ENCODE measurements around the gene KCNJ10. TPM values are rescaled to one million over a fixed set of nuclear protein-coding genes. Genes with fewer than 3 reads are reported as not detected.

Gene KCNJ10
- total and polyA plus RNA-seq, 8 donors, result 0.27 to 0.72 (median 0.56) TPM; not detected in 1

GRCh38 chr1:159992161-159992560, 77.8 kb downstream of the KCNJ10 start:
- H3K4me3 ChIP-seq, result no peak overlapping the region
- H3K9me3 ChIP-seq, result no peaks in the 10 kb centered on the region
- H3K4me1 ChIP-seq, result no peaks in the 10 kb centered on the region
- intact Hi-C loops (cut with DNase I), result no loop called here
- TF ChIP-seq, protein P1, sequence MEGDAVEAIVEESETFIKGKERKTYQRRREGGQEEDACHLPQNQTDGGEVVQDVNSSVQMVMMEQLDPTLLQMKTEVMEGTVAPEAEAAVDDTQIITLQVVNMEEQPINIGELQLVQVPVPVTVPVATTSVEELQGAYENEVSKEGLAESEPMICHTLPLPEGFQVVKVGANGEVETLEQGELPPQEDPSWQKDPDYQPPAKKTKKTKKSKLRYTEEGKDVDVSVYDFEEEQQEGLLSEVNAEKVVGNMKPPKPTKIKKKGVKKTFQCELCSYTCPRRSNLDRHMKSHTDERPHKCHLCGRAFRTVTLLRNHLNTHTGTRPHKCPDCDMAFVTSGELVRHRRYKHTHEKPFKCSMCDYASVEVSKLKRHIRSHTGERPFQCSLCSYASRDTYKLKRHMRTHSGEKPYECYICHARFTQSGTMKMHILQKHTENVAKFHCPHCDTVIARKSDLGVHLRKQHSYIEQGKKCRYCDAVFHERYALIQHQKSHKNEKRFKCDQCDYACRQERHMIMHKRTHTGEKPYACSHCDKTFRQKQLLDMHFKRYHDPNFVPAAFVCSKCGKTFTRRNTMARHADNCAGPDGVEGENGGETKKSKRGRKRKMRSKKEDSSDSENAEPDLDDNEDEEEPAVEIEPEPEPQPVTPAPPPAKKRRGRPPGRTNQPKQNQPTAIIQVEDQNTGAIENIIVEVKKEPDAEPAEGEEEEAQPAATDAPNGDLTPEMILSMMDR (IDR thresholded peaks at IDR 0.05), result no peak
- ATAC-seq (peak; percentile 18), DNase-seq (no peak)
- H3K27ac ChIP-seq, result peak overlapping the region in 1 of 2 donors; percentile 31
- peaks cover 0 to 6% of the 10 kb centered on the region in 2 donors for H3K27me3 ChIP-seq
- no peaks in the 10 kb centered on the region for H3K36me3 ChIP-seq

DNA sequence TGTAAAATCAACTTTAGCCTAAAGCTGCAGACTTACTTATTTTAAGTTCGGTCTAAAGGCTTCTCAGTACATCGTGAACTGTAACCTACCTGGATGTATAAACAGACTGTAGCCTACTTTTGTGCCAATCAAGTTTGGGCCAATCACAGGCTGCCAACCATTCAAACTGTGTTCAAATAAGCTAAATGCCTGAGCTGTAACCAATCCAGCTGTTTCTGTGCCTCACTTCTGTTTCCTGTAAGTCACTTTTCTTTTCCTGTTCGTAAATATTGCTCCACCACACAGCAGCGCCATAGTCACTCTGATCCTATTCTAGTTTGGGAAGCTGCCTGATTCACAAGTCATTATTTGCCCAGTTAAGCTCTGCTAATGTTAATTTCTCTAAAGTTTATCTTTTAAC, 78.4 kb downstream of the KCNJ10 start:
- no peak for DNase-seq
- intact Hi-C loops (cut with DNase I), result no loop called here
- no peaks in the 10 kb centered on the region for H3K36me3 ChIP-seq
- H3K27ac ChIP-seq, result peak overlapping the region in 1 of 2 donors; percentile 31
- ATAC-seq, result peak; percentile 87
- no peaks in the 10 kb centered on the region for H3K4me1 ChIP-seq
- peaks cover 0 to 6% of the 10 kb centered on the region in 2 donors for H3K27me3 ChIP-seq
- H3K4me3 ChIP-seq, result no peak overlapping the region
- TF ChIP-seq, protein P1 (IDR thresholded peaks at IDR 0.05), result no peak
- H3K9me3 ChIP-seq, result no peaks in the 10 kb centered on the region

DNA sequence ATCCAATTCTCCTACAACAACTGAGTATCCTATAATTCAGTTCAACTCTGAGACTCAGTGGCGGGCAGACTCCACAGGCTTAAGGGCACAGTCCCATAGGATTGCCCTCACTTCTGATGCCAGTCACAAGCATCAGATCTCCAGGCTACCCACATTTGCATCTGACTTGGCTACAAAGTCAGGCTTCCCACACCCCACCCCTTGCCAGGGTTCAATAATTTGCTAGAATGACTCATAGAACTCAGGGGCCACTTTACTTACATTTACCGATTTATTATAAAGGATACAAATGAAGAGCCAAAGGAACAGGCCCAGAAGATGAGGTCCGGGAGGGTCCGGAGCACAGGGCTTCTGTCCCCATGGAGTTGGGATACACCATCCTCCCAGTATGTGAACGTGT, 80.0 kb downstream of the KCNJ10 start:
- Histone ChIP-seq H3K4me1 (no peaks in the 10 kb centered on the region), H3K36me3 (no peaks in the 10 kb centered on the region), H3K9me3 (no peaks in the 10 kb centered on the region), H3K4me3 (no peak overlapping the region), H3K27me3 (peaks cover 0 to 6% of the 10 kb centered on the region in 2 donors), H3K27ac (no peak overlapping the region)
- ATAC-seq, result no peak
- TF ChIP-seq, protein P1 (IDR thresholded peaks at IDR 0.05), result no peak
- DNase-seq, result no peak
- intact Hi-C loops (cut with DNase I), result no loop called here

- no peak overlapping the region for H3K27ac ChIP-seq
- peaks cover 0 to 6% of the 10 kb centered on the region in 2 donors for H3K27me3 ChIP-seq
- ATAC-seq, result no peak
- intact Hi-C loops (cut with DNase I), result no loop called here
- H3K4me3 ChIP-seq, result no peak overlapping the region
- TF ChIP-seq, protein P1 (IDR thresholded peaks at IDR 0.05), result no peak
- no peaks in the 10 kb centered on the region for H3K36me3 ChIP-seq
- DNase-seq, result no peak
- H3K4me1 ChIP-seq, result no peaks in the 10 kb centered on the region
- no peaks in the 10 kb centered on the region for H3K9me3 ChIP-seq
Measured at GRCh38 chr1:159989581-159989980, 80.4 kb downstream of the KCNJ10 start.

DNA sequence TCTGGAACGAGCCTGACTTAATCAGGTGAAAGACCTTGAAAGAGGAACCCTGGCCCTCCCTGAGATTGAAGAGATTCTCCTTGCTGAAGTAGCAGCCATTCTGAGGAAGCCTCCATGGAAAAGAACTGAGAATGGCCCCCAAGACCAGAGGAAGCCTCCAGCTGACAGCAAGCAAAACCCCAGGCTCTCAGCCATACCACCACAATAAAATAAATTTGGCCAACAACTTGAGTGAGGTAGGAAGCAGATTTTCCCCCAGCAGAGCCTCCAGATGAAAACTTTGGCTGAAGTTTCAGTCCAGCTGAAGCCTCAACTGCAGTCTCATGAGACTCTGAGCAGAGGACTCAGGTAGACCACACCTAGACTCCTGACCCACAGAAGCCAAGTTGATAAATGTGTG, 82.0 kb downstream of the KCNJ10 start:
- Histone ChIP-seq H3K4me3 (no peak overlapping the region), H3K27me3 (peaks cover 0 to 14% of the 10 kb centered on the region in 2 donors), H3K4me1 (no peaks in the 10 kb centered on the region), H3K9me3 (no peaks in the 10 kb centered on the region), H3K36me3 (no peaks in the 10 kb centered on the region), H3K27ac (no peak overlapping the region)
- ATAC-seq, result no peak
- DNase-seq, result no peak
- intact Hi-C loops (cut with DNase I), result no loop called here
- TF ChIP-seq, protein P1 (IDR thresholded peaks at IDR 0.05), result no peak
